ENCODE measurements around the gene SLC17A5.
A peak's percentile ranks its signal among the peaks of the same experiment; 100 is the strongest.
"Not testable (repeated sequence)": the region's sequence is repeated elsewhere in the genome, so short reads cannot be mapped to it uniquely, and the experiment has no call there.

SLC17A5 gene

GRCh38 chr6:73653571-73654424, at the start of gene SLC17A5:
Gene SLC17A5, minus strand, starts transcription at chr6:73653992. Its CDS starts 106 bp downstream, at chr6:73653886.
- DNase-seq: peak; percentile 88

- no peak for DNase-seq
These were observed 49.7 kb upstream of the SLC17A5 start for GRCh38 chr6:73703466-73703865.

- no peak for DNase-seq
These were observed 48.7 kb upstream of the SLC17A5 start for GRCh38 chr6:73702444-73702843.

- no peak for DNase-seq
These were observed 46.1 kb upstream of the SLC17A5 start for GRCh38 chr6:73699676-73700459.

GRCh38 chr6:73696966-73697655, 43.3 kb upstream of the SLC17A5 start:
- no peak for DNase-seq

DNA sequence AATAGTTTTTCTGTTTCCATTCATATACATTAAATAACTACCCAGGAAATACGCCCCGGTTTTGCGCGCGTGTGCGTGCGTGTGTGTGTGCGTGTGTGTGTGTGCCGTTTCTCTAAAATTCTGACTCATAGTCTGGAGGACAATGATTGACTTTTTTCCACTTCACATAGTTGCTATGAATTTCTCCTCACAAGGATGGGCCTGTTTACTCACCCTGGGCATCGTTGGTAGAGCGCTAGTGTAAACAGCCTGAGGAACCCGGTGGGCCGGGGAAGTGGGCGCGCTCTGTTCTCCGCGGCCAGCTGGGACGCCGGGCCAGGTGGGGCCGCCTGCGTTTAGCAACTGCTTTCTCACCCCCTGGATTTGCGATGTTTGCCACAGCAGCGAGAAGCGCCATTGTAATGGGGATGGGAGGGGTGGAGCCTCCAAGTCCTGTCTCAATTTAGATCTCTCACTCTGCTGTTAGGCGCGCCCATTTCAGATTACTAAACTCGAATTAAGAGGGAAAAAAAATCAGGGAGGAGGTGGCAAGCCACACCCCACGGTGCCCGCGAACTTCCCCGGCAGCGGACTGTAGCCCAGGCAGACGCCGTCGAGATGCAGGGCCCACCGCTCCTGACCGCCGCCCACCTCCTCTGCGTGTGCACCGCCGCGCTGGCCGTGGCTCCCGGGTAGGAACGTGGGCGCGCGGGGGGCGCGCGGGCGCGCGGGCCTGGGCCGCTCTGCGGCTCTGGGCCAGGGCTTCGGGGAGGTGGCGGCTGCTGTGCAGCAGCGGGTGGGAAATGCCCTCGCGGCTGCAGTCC, 42.0 kb upstream of the SLC17A5 start, which contains the start of gene CD109:
Gene CD109, plus strand, starts transcription at position 585 of the 803 bp plus-strand sequence. Its CDS starts 13 bp downstream, at position 598.
- DNase-seq: peak; percentile 33

- DNase-seq: no peak
These were observed 41.1 kb upstream of the SLC17A5 start for GRCh38 chr6:73694711-73695411.

GRCh38 chr6:73691512-73691911, 37.7 kb upstream of the SLC17A5 start:
- DNase-seq: no peak

GRCh38 chr6:73690056-73690455, 36.3 kb upstream of the SLC17A5 start:
- DNase-seq: no peak

DNA sequence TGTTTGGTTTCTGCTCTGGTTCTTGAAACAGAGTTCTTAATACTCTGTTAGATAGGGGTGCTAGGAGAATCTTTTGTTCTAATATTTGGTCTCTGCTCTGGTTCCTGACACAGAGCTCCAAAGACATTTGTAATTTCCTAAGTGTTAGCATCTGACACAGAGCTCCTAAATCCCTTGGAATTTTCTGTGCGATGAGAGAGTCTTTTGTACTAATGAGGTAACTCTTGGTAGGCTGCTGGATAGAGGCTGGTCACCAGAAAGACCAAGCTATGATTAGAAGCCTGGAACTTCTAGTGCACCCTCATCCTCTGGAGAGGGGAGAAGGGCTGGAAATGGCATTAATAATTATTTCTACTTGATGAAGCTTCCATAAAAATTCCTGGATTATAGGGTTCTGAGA, 34.6 kb upstream of the SLC17A5 start:
- DNase-seq: no peak

DNA sequence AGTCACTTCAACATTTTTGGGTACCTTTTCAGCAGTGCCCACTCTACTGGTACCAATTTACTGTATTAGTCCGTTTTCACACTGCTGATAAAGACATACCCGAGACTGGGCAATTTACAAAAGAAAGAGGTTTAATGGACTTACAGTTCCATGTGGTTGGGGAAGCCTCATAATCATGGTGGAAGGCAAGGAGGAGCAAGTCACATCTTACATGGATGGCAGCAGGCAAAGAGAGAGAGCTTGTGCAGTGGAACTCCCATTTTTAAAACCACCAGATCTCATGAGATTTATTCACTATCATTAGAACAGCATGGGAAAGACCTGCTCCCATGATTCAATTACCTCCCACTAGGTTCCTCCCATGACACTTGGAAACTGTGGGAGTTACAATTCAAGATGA, 29.8 kb upstream of the SLC17A5 start:
- DNase-seq: not testable (repeated sequence)

GRCh38 chr6:73680289-73680918, 26.6 kb upstream of the SLC17A5 start:
- DNase-seq: no peak

DNA sequence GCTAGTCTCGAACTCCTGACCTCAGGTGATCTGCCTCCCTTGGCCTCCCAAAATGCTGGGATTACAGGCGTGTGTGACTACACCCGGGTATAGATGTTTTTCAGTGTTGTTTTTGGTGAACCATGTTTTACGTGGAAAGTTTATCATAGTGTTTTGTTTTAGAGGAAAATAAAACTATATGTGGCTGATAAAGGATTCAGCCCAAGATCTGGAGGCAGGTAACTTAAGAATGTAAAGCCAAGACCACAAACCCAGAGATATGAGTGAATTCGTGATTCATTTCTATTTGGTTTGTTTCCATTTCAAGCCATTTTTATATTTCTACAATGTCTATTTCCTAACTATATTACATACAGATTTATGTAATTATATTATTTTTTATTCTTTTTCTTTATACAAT, 26.1 kb upstream of the SLC17A5 start:
- not testable (repeated sequence) for DNase-seq

GRCh38 chr6:73679009-73679408, 25.2 kb upstream of the SLC17A5 start:
- DNase-seq: no peak

DNA sequence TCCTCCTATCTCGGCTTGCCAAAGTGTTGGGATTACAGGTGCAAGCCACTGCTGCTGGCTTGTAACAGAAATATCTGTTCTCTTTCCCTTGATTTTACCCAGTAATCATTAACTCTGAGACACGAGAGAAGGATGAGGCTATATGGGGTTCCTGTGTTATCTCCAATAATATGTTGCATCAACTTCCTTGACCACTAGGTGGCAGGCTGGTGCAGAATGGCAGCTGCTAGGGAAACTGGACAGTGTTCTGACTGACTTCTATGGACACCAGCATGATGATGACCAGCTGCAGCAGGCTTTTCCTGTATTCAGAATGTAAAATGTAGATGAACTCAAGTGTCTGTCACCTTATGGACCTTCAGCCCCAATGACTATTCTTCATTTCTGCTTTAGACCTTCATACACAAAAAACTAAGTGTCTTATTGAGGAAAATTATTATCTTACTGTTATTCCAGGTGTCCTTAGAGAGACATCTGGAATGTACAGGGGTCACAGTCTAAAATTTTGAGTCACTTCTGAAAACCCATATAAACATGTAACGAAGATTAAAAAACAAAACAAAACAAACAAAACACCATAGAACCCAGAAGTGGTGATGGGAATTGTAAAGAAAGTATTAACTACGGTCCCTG, 21.8 kb upstream of the SLC17A5 start:
- DNase-seq: peak; percentile 18

- no peak for DNase-seq
These were observed 18.3 kb upstream of the SLC17A5 start for GRCh38 chr6:73671911-73672685.

DNA sequence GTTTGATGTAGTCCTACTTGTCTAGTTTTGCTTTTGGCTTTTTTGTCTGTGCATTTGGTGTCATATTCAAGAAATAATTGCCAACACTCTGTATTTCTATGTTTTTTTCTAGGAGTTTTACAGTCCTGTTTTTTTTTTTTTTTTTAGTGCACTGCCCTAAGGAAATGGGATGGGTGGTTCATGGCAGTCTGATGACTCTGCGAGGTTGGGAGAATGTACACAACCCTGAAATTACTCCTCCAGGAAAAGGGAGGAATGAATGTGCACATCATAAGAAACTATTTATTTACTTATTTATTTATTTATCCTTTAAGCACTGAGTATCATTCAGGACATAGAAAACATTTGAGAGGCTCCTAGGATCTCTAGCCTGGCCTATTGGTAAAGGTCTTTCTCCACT, 15.2 kb upstream of the SLC17A5 start:
- DNase-seq: no peak

GRCh38 chr6:73667798-73668197, 14.0 kb upstream of the SLC17A5 start:
- DNase-seq: no peak

- no peak for DNase-seq
These were observed 12.6 kb upstream of the SLC17A5 start for GRCh38 chr6:73666393-73666792.
